ENCODE measurements around the gene PRKN. TPM values are rescaled to one million over a fixed set of nuclear protein-coding genes. Genes with fewer than 3 reads are reported as not detected.

Gene PRKN
- total RNA-seq, 1 experiment from 2014 or later: 1.2 TPM

DNA sequence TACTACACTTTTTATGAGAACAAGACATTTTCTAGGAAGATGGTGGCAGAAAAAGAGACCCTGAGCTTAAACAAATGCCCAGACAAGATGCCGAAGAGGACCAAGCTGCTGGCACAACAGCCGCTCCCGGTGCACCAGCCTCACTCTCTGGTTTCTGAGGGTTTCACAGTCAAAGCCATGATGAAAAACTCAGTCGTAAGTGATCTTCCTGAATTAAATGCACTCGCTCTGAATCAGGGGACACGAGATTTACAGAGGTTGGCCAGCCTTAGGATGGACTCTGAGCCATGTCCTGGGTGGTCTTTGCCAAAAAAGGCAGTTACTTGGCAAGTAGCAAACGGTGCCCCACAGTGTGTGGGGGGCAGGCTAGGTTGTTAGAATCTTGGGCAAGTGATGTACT is 631 bp upstream of the PRKN start:
- CTCF ChIA-PET: no interaction called here
- no peaks in the 10 kb centered on the region for H3K36me3 ChIP-seq (ENCODE audit: insufficient read depth, low read length, poor library complexity, severe bottlenecking)
- H3K27me3 ChIP-seq (replicated peaks; ENCODE audit: insufficient read depth, low read depth, low read length, poor library complexity): no peaks in the 10 kb centered on the region
- H3K27ac ChIP-seq (ENCODE audit: low read depth, low read length, poor library complexity, severe bottlenecking): no peak overlapping the region
- H3K9me3 ChIP-seq (ENCODE audit: low read depth, low read length, poor library complexity, severe bottlenecking): no peaks in the 10 kb centered on the region
- BruUV-seq (replicated peaks): no TSS peak
- no peaks in the 10 kb centered on the region for H3K4me1 ChIP-seq (ENCODE audit: insufficient read depth, low read length, poor library complexity, severe bottlenecking)
- no peak for DNase-seq (ENCODE audit: low spot score)
- H3K4me3 ChIP-seq (ENCODE audit: low read depth, low read length, poor library complexity, severe bottlenecking): peak overlapping the region; percentile 79
- TF ChIP-seq EZH2 (IDR thresholded peaks at IDR 0.05; ENCODE audit: borderline replicate concordance, low read depth, low read length, poor library complexity, severe bottlenecking): no peak
- TF ChIP-seq, protein P1, sequence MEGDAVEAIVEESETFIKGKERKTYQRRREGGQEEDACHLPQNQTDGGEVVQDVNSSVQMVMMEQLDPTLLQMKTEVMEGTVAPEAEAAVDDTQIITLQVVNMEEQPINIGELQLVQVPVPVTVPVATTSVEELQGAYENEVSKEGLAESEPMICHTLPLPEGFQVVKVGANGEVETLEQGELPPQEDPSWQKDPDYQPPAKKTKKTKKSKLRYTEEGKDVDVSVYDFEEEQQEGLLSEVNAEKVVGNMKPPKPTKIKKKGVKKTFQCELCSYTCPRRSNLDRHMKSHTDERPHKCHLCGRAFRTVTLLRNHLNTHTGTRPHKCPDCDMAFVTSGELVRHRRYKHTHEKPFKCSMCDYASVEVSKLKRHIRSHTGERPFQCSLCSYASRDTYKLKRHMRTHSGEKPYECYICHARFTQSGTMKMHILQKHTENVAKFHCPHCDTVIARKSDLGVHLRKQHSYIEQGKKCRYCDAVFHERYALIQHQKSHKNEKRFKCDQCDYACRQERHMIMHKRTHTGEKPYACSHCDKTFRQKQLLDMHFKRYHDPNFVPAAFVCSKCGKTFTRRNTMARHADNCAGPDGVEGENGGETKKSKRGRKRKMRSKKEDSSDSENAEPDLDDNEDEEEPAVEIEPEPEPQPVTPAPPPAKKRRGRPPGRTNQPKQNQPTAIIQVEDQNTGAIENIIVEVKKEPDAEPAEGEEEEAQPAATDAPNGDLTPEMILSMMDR (conservative IDR thresholded peaks at IDR 0.05; ENCODE audit: low read depth, low read length): no peak
- intact Hi-C loops (cut with micrococcal nuclease; ENCODE audit: unreplicated experiment): no loop called here
- POLR2A ChIA-PET (ENCODE audit: low non-redundant PET): no interaction called here

DNA sequence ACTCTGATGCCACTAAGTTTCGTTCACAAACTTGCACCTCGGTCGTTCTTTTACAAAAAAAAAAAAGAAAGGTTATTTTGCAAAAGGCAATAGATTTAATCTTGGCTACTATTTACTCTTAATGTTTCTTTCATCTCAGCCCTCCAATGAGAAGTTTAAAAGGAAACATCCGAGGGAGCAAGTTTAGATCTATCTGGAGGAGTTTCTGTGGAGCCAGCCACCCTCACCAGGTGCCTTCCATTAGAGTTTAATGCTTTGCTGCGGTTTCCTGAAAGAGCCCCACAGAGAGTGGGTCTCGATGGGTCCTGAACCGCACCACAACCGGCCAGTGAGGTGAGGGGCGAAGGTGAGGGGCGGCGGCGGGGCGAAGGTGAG is 632 bp downstream of the PRKN start:
- TF ChIP-seq, protein P1 (conservative IDR thresholded peaks at IDR 0.05; ENCODE audit: low read depth, low read length): no peak
- TF ChIP-seq EZH2 (IDR thresholded peaks at IDR 0.05; ENCODE audit: borderline replicate concordance, low read depth, low read length, poor library complexity, severe bottlenecking): no peak
- CTCF ChIA-PET: no interaction called here
- Histone ChIP-seq H3K36me3 (ENCODE audit: insufficient read depth, low read length, poor library complexity, severe bottlenecking) (no peaks in the 10 kb centered on the region), H3K4me3 (ENCODE audit: low read depth, low read length, poor library complexity, severe bottlenecking) (peak overlapping the region; percentile 79), H3K4me1 (ENCODE audit: insufficient read depth, low read length, poor library complexity, severe bottlenecking) (no peaks in the 10 kb centered on the region), H3K27ac (ENCODE audit: low read depth, low read length, poor library complexity, severe bottlenecking) (peak overlapping the region; percentile 72), H3K9me3 (ENCODE audit: low read depth, low read length, poor library complexity, severe bottlenecking) (no peaks in the 10 kb centered on the region), H3K27me3 (replicated peaks; ENCODE audit: insufficient read depth, low read depth, low read length, poor library complexity) (no peaks in the 10 kb centered on the region)
- DNase-seq (ENCODE audit: low spot score): peak; percentile 7
- no TSS peak for BruUV-seq (replicated peaks)
- POLR2A ChIA-PET (ENCODE audit: low non-redundant PET): no interaction called here
- intact Hi-C loops (cut with micrococcal nuclease; ENCODE audit: unreplicated experiment): no loop called here

DNA sequence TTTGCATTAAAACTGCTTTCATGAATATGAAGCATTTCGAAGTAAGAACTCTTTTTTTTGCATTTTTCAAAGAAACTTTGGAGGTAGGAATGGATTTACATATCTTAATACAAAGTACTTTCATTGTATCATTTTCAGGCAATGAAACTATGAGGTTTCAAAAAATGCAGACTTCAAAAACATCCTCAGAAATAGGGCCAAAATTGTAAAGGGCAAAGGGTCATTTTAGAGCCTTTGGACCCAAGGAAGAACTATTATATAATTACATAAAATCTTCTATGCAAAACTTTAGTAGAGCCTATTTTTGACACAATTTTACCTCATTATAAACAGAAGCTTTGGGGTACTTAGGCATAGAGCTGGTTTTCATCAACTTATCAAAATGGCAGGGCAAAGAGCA is 4.9 kb downstream of the PRKN start:
- H3K27me3 ChIP-seq (replicated peaks; ENCODE audit: insufficient read depth, low read depth, low read length, poor library complexity): no peaks in the 10 kb centered on the region
- CTCF ChIA-PET: no interaction called here
- no TSS peak for BruUV-seq (replicated peaks)
- POLR2A ChIA-PET (ENCODE audit: low non-redundant PET): no interaction called here
- TF ChIP-seq EZH2 (IDR thresholded peaks at IDR 0.05; ENCODE audit: borderline replicate concordance, low read depth, low read length, poor library complexity, severe bottlenecking): no peak
- TF ChIP-seq, protein P1 (conservative IDR thresholded peaks at IDR 0.05; ENCODE audit: low read depth, low read length): no peak
- H3K4me3 ChIP-seq (ENCODE audit: low read depth, low read length, poor library complexity, severe bottlenecking): no peak overlapping the region
- no peak for DNase-seq (ENCODE audit: low spot score)
- H3K36me3 ChIP-seq (ENCODE audit: insufficient read depth, low read length, poor library complexity, severe bottlenecking): no peaks in the 10 kb centered on the region
- no peaks in the 10 kb centered on the region for H3K9me3 ChIP-seq (ENCODE audit: low read depth, low read length, poor library complexity, severe bottlenecking)
- no peaks in the 10 kb centered on the region for H3K4me1 ChIP-seq (ENCODE audit: insufficient read depth, low read length, poor library complexity, severe bottlenecking)
- H3K27ac ChIP-seq (ENCODE audit: low read depth, low read length, poor library complexity, severe bottlenecking): no peak overlapping the region
- intact Hi-C loops (cut with micrococcal nuclease; ENCODE audit: unreplicated experiment): no loop called here

All from A673 (cell line).